Measurements from ENCODE around the gene ARMH4.

DNA sequence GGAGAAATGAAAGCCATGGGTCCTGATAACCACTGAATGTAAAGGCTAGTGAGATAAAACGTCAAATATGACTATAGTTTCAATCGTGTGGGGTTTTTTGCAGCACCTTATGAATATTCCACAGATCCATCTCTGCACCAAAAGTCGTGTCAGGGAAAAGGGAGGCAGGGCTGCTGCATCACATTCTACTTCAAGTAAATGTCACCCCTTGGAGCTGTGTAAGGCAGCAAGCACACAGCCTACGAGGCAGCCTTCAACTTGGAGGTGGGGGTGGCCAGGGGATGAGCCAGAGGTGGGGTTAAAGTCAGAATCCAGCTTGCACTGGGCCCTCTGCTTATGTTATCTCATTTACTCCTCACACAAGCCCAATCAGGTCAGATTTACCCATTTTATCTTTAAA is 90.4 kb downstream of the ARMH4 start:
- TF ChIP-seq, protein P1, sequence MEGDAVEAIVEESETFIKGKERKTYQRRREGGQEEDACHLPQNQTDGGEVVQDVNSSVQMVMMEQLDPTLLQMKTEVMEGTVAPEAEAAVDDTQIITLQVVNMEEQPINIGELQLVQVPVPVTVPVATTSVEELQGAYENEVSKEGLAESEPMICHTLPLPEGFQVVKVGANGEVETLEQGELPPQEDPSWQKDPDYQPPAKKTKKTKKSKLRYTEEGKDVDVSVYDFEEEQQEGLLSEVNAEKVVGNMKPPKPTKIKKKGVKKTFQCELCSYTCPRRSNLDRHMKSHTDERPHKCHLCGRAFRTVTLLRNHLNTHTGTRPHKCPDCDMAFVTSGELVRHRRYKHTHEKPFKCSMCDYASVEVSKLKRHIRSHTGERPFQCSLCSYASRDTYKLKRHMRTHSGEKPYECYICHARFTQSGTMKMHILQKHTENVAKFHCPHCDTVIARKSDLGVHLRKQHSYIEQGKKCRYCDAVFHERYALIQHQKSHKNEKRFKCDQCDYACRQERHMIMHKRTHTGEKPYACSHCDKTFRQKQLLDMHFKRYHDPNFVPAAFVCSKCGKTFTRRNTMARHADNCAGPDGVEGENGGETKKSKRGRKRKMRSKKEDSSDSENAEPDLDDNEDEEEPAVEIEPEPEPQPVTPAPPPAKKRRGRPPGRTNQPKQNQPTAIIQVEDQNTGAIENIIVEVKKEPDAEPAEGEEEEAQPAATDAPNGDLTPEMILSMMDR (IDR thresholded peaks at IDR 0.05 in 8 of 11, conservative IDR thresholded peaks at IDR 0.05 in 3 of 11): no peak
- no peak for TF ChIP-seq POLR2A (IDR thresholded peaks at IDR 0.05)

Measured in spleen (tissue), 7 donors.